B cell (primary cell): ENCODE results near the gene MAP3K6. TPM values are rescaled to one million over a fixed set of nuclear protein-coding genes. Genes with fewer than 3 reads are reported as not detected.
"Not testable (repeated sequence)": the region's sequence is repeated elsewhere in the genome, so short reads cannot be mapped to it uniquely, and the experiment has no call there.

ENCODE experiments used
- ATAC-seq: fragments of 200-7000 bp; cut with Tn5 transposase; one replicate; pipeline ENCODE4 v1.10.0; 2021; ENCODE audit warnings: low read depth, mild to moderate bottlenecking, moderate number of reproducible peaks, moderate library complexity
- CTCF ChIA-PET: fragments of 350-600 bp; sonication (Branson Sonifier 250); formaldehyde crosslinking; loops from one replicate; lab custom pipeline; 2021; ENCODE audit warnings: antibody characterized with exemption, inconsistent platforms; lab: Charles Lee
- POLR2A ChIA-PET: fragments of 350-600 bp; sonication (Branson Sonifier 250); formaldehyde crosslinking; loops from one replicate; lab custom pipeline; 2021; ENCODE audit warnings: antibody characterized with exemption; lab: Charles Lee
- DNase-seq: peaks from one replicate; pipeline ENCODE4 v3.0.0; 2013
- H2AFZ ChIP-seq: 2 replicates; pipeline ENCODE4 v1.6.1; 2012; ENCODE audit warnings: mild to moderate bottlenecking, low read depth, low read length; ENCODE audit not compliant: insufficient read depth, poor library complexity, severe bottlenecking
- H3K27ac ChIP-seq, 2 donors: 1 replicate in 1 of 2; 2 replicates in 1 of 2; pipeline ENCODE4 v1.5.1; 2012 to 2013; ENCODE audit warnings: low read length in 2 of 2, mild to moderate bottlenecking in 2 of 2, moderate library complexity in 1 of 2
- H3K27me3 ChIP-seq, 4 experiments: fragments of 200-600 bp in 1 of 4; sonication (generic) in 1 of 4; replicated peaks in 1 of 4; 1 replicate in 2 of 4; 2 replicates in 2 of 4; pipeline versions ENCODE4 v1.6.1 to v1.7.0; 2013 to 2016; ENCODE audit warnings: low read length in 3 of 4, mild to moderate bottlenecking in 2 of 4, mixed read lengths in 1 of 4, moderate library complexity in 1 of 4; ENCODE audit not compliant: insufficient read depth in 4 of 4, control insufficient read depth in 3 of 4; ENCODE audit errors: control extremely low read depth in 1 of 4
- H3K36me3 ChIP-seq, 2 experiments: replicated peaks in 1 of 2; 1 replicate in 1 of 2; 2 replicates in 1 of 2; pipeline versions ENCODE4 v1.6.1 to v1.7.1; 2013; ENCODE audit warnings: low read length in 1 of 2; ENCODE audit not compliant: insufficient read depth in 2 of 2, control insufficient read depth in 1 of 2; ENCODE audit errors: control extremely low read depth in 1 of 2, extremely low read depth in 1 of 2
- H3K4me1 ChIP-seq, 2 donors: fragments of 200-600 bp in 1 of 2; sonication (generic) in 1 of 2; 1 replicate in 1 of 2; 2 replicates in 1 of 2; pipeline versions ENCODE4 v1.5.1 to v1.6.1; 2013 to 2017; ENCODE audit warnings: low read length in 2 of 2; ENCODE audit not compliant: control insufficient read depth in 2 of 2, insufficient read depth in 2 of 2
- H3K4me2 ChIP-seq: replicated peaks from 2 replicates; pipeline ENCODE3; 2012; ENCODE audit warnings: mild to moderate bottlenecking, low read depth, low read length; ENCODE audit not compliant: poor library complexity, severe bottlenecking
- H3K4me3 ChIP-seq, 5 experiments: fragments of 200-600 bp in 1 of 5; sonication (generic) in 1 of 5; 1 replicate in 3 of 5; 2 replicates in 2 of 5; pipeline versions ENCODE4 v1.5.1 to v1.7.0; 2011 to 2016; ENCODE audit warnings: low read length in 4 of 5, mild to moderate bottlenecking in 4 of 5, low read depth in 2 of 5, control low read depth in 1 of 5, moderate library complexity in 1 of 5; ENCODE audit not compliant: insufficient read depth in 1 of 5; ENCODE audit errors: control extremely low read depth in 1 of 5, extremely low read depth in 1 of 5
- H3K79me2 ChIP-seq: fragments of 200-600 bp; sonication (generic); one replicate; pipeline ENCODE4 v1.6.0; 2016; ENCODE audit warnings: low read length; ENCODE audit not compliant: control insufficient read depth, insufficient read depth
- H3K9ac ChIP-seq: fragments of 200-600 bp; sonication (generic); 2 replicates; pipeline ENCODE4 v1.6.1; 2017; ENCODE audit warnings: mild to moderate bottlenecking, low read length, moderate library complexity
- H3K9me3 ChIP-seq, 3 donors: one replicate each; pipeline versions ENCODE4 v1.6.1 to v1.7.1; 2013; ENCODE audit warnings: low read length in 2 of 3; ENCODE audit not compliant: control insufficient read depth in 2 of 3, insufficient read depth in 1 of 3; ENCODE audit errors: control extremely low read depth in 1 of 3
- H4K20me1 ChIP-seq: 2 replicates; pipeline ENCODE4 v1.6.0; 2012; ENCODE audit warnings: mild to moderate bottlenecking, low read length; ENCODE audit not compliant: insufficient read depth, control insufficient read depth, poor library complexity, severe bottlenecking
- H3K27ac Mint-ChIP-seq: one replicate; pipeline ENCODE4 v1.8.0; 2021; ENCODE audit warnings: mixed read lengths
- H3K27me3 Mint-ChIP-seq: one replicate; pipeline ENCODE4 v1.8.0; 2021; ENCODE audit warnings: mixed read lengths
- H3K4me1 Mint-ChIP-seq: one replicate; pipeline ENCODE4 v1.8.0; 2021; ENCODE audit warnings: mixed read lengths
- H3K4me3 Mint-ChIP-seq: one replicate; pipeline ENCODE4 v1.8.0; 2021; ENCODE audit warnings: mixed read lengths
- H3K9me3 Mint-ChIP-seq: one replicate; pipeline ENCODE4 v1.8.0; 2022; ENCODE audit warnings: mixed read lengths; ENCODE audit not compliant: insufficient read depth
- EZH2 ChIP-seq: IDR thresholded peaks from 2 replicates; pipeline ENCODE4 v1.6.1; 2012; ENCODE audit warnings: borderline replicate concordance, low read depth, mild to moderate bottlenecking, moderate library complexity, low read length; ENCODE audit not compliant: insufficient read depth, poor library complexity, severe bottlenecking
- WGBS: methylation state at CpG from one replicate; pipeline ENCODE4 v1.1.5; 2013; ENCODE audit warnings: missing lambda C conversion rate; ENCODE audit not compliant: insufficient coverage; 5-methylcytosine and 5-hydroxymethylcytosine counted together
- intact Hi-C: fragments of 100-400 bp; cut with micrococcal nuclease; formaldehyde crosslinking; loops from one replicate; pipeline ENCODE4 v1.10.0; 2022
- polyA plus RNA-seq: library from polyadenylated mRNA; depleted of rRNA; stranded (reverse); fragments of >200 nt; gene quantifications from 2 replicates; pipeline ENCODE4 v1.2.3, GENCODE V29; 2012
- total RNA-seq, 2 donors: library from RNA; stranded (reverse); fragments of 120-200 nt in 1 of 2; gene quantifications; 1 replicate in 1 of 2; 2 replicates in 1 of 2; pipeline versions ENCODE4 v1.2.3 to v1.2.4, GENCODE V29; 2013 to 2022
- TF ChIP-seq, protein P1 (sequence below): fragments of 200-600 bp; IDR thresholded peaks from one replicate; pipeline ENCODE4 v1.8.0; 2022; ENCODE audit warnings: antibody characterized with exemption, mild to moderate bottlenecking

MAP3K6 gene
- total and polyA plus RNA-seq, 2 donors (not counting 1 experiment from before 2014, with no cell fraction given), result 9.4 to 11.0 TPM

DNA sequence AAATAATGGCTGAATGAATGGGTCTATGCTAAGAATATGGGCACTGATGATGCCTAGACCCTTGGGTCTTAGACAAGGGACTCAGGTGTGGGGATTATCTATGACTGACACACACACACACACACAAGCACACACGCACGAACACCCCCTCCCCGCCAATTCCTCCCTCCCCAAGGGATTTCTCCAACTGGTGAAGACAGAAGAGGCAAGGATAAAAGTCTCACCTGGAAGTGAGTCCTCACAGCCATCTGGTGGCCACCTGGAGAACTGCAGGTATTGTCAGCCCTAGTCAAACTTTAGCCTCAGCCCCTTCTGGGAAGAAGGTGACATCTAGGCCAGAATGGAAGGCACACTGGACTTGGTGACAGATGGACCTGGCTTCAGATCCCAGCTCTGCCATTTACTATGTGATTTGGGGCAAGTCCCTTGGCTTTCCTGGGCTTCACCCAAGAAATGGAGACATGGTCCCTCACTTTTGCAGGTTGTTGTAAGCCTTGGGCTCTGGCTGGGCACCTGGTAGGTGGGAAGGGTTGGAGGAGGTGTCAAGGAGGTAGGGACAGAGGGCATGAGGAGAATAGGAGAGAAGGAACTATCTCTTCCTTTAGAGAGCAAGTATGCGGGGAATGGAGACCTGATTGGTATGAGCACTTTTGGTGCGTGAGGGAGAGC is 21.7 kb upstream of the MAP3K6 start:
- Histone ChIP-seq H3K4me2 (no peak overlapping the region), H3K27ac (no peak overlapping the region), H3K4me1 (peaks cover 12 to 16% of the 10 kb centered on the region in 2 donors), H3K9ac (no peak overlapping the region), H3K4me3 (no peak overlapping the region), H3K79me2 (no peaks in the 10 kb centered on the region), H3K9me3 (no peaks in the 10 kb centered on the region), H3K27me3 (no peaks in the 10 kb centered on the region), H3K36me3 (no peaks in the 10 kb centered on the region), H4K20me1 (no peaks in the 10 kb centered on the region), H2AFZ (no peak overlapping the region)
- Mint-ChIP-seq H3K27ac (peak overlapping the region; percentile 69), H3K9me3 (no peaks in the 10 kb centered on the region), H3K4me3 (peak overlapping the region; percentile 14), H3K27me3 (peaks cover 3% of the 10 kb centered on the region), H3K4me1 (peaks cover 18% of the 10 kb centered on the region)
- 67% methylated on average over 3 of the region's 5 CpGs for WGBS
- peak; percentile 82 for DNase-seq
- intact Hi-C loops, result loop anchor here (1.0 to 2.0 kb wide), 4 partner anchors 20 to 87 kb away; no protein-coding TSS in a partner anchor
- POLR2A ChIA-PET, result interaction anchor here (0.7 kb wide), 1 partner anchor 263 kb away, joined by 3 read pairs; no protein-coding TSS in a partner anchor
- TF ChIP-seq EZH2, result no peak
- TF ChIP-seq, protein P1, sequence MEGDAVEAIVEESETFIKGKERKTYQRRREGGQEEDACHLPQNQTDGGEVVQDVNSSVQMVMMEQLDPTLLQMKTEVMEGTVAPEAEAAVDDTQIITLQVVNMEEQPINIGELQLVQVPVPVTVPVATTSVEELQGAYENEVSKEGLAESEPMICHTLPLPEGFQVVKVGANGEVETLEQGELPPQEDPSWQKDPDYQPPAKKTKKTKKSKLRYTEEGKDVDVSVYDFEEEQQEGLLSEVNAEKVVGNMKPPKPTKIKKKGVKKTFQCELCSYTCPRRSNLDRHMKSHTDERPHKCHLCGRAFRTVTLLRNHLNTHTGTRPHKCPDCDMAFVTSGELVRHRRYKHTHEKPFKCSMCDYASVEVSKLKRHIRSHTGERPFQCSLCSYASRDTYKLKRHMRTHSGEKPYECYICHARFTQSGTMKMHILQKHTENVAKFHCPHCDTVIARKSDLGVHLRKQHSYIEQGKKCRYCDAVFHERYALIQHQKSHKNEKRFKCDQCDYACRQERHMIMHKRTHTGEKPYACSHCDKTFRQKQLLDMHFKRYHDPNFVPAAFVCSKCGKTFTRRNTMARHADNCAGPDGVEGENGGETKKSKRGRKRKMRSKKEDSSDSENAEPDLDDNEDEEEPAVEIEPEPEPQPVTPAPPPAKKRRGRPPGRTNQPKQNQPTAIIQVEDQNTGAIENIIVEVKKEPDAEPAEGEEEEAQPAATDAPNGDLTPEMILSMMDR, result peak; percentile 88
- ATAC-seq, result peak; percentile 25
- CTCF ChIA-PET, result interaction anchor here (0.6 to 9.4 kb wide), 26 partner anchors 8 to 342 kb away, joined by 3 to 297 read pairs (median 6); partner anchors contain the start of genes AHDC1, MAP3K6 and SYTL1

DNA sequence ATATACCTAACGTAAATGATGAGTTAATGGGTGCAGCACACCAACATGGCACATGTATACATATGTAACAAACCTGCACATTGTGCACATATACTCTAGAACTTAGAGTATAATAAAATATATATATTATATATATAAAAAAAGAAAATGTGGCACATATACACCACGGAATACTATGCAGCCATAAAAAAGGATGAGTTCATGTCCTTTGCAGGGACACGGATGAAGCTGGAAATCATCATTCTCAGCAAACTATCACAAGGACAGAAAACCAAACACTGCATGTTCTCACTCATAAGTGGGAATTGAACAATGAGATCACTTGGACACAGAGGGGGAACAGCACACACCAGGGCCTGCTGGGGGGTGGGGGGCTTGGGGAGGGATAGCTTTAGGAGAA is 18.0 kb upstream of the MAP3K6 start:
- H3K4me3 Mint-ChIP-seq, H3K9me3 Mint-ChIP-seq, H3K27ac ChIP-seq, ATAC-seq, H3K27me3 Mint-ChIP-seq, H3K9me3 ChIP-seq, H3K4me3 ChIP-seq, DNase-seq, POLR2A ChIA-PET, H3K9ac ChIP-seq, H3K27me3 ChIP-seq, H4K20me1 ChIP-seq, H3K79me2 ChIP-seq, H3K36me3 ChIP-seq, intact Hi-C loops, H2AFZ ChIP-seq, H3K4me2 ChIP-seq, H3K27ac Mint-ChIP-seq: not testable (repeated sequence)
- CTCF ChIA-PET, result interaction anchor here (0.8 to 9.4 kb wide), 7 partner anchors 10 to 86 kb away, joined by 3 to 297 read pairs (median 16); partner anchors contain the start of gene MAP3K6
- WGBS, result no CpG with 5 or more reads among the region's 3 CpGs
- H3K4me1 Mint-ChIP-seq, result peaks cover 13% of the 10 kb centered on the region
- H3K4me1 ChIP-seq, result peaks cover 8 to 12% of the 10 kb centered on the region in 2 donors
